WTC11 (cell line): Measurements from ENCODE around the gene R3HDM4. TPM values are rescaled to one million over a fixed set of nuclear protein-coding genes. Genes with fewer than 3 reads are reported as not detected.
"Not testable (repeated sequence)": the region's sequence is repeated elsewhere in the genome, so short reads cannot be mapped to it uniquely, and the experiment has no call there.

Experiments used
- ATAC-seq: fragments of 200-7000 bp; cut with Tn5 transposase; 2 replicates; pipeline ENCODE4 v1.10.0; 2021; ENCODE audit warnings: mild to moderate bottlenecking, moderate library complexity
- CTCF ChIA-PET: fragments of 300-600 bp; sonication (Branson Sonifier 250); formaldehyde crosslinking; loops from one replicate; lab custom pipeline; 2021; ENCODE audit warnings: antibody characterized with exemption; lab: Charles Lee
- POLR2A ChIA-PET: fragments of 350-600 bp; sonication (Branson Sonifier 250); formaldehyde crosslinking; loops from one replicate; lab custom pipeline; 2021; ENCODE audit warnings: antibody characterized with exemption; lab: Charles Lee
- DNase-seq: peaks from one replicate; pipeline ENCODE4 v3.0.0; 2021; ENCODE audit warnings: low spot score
- H3K27ac Mint-ChIP-seq: 2 replicates; pipeline ENCODE4 v1.8.0; 2021; ENCODE audit warnings: mixed read lengths
- H3K27me3 Mint-ChIP-seq: 2 replicates; pipeline ENCODE4 v1.8.0; 2021; ENCODE audit warnings: low read depth, mild to moderate bottlenecking, moderate library complexity, mixed read lengths
- H3K36me3 Mint-ChIP-seq: 2 replicates; pipeline ENCODE4 v1.8.0; 2021; ENCODE audit warnings: mixed read lengths
- H3K4me1 Mint-ChIP-seq: 2 replicates; pipeline ENCODE4 v1.8.0; 2022; ENCODE audit warnings: mixed read lengths
- H3K4me3 Mint-ChIP-seq: 2 replicates; pipeline ENCODE4 v1.8.0; 2021; ENCODE audit warnings: mild to moderate bottlenecking, moderate library complexity, mixed read lengths
- H3K9me3 Mint-ChIP-seq: 2 replicates; pipeline ENCODE4 v1.8.0; 2021; ENCODE audit warnings: mixed read lengths
- ATF1 ChIP-seq: sonication (generic); formaldehyde crosslinking; IDR thresholded peaks from 2 replicates; pipeline ENCODE4 v1.8.1; 2023; ENCODE audit warnings: mild to moderate bottlenecking, moderate library complexity, missing genetic modification reagents
- ATF3 ChIP-seq: sonication (generic); formaldehyde crosslinking; conservative IDR thresholded peaks from 2 replicates; pipeline ENCODE4 v1.8.1; 2022; ENCODE audit warnings: mild to moderate bottlenecking, missing genetic modification reagents
- ELF4 ChIP-seq: sonication (generic); formaldehyde crosslinking; IDR thresholded peaks from 2 replicates; pipeline ENCODE4 v1.8.1; 2022; ENCODE audit warnings: low read depth, mild to moderate bottlenecking, moderate library complexity, missing genetic modification reagents
- ESRRA ChIP-seq: sonication (generic); formaldehyde crosslinking; IDR thresholded peaks from 2 replicates; pipeline ENCODE4 v1.8.1; 2022; ENCODE audit warnings: mild to moderate bottlenecking, missing genetic modification reagents, borderline replicate concordance
- FOXP1 ChIP-seq: sonication (generic); formaldehyde crosslinking; IDR thresholded peaks from 2 replicates; pipeline ENCODE4 v1.8.0; 2022; ENCODE audit warnings: missing genetic modification reagents, mild to moderate bottlenecking, moderate library complexity, borderline replicate concordance
- HMGA2 ChIP-seq: fragments of 250-450 bp; sonication (Bioruptor Pico); IDR thresholded peaks from 2 replicates; pipeline ENCODE4 v1.4.0; 2021; ENCODE audit warnings: mild to moderate bottlenecking, moderate library complexity
- IRF2 ChIP-seq: sonication (generic); formaldehyde crosslinking; IDR thresholded peaks from 2 replicates; pipeline ENCODE4 v1.8.0; 2022; ENCODE audit warnings: low read depth, missing genetic modification reagents, borderline replicate concordance
- JAZF1 ChIP-seq: fragments of 250-450 bp; sonication (Bioruptor Pico); IDR thresholded peaks from 2 replicates; pipeline ENCODE4 v1.9.0; 2021; ENCODE audit warnings: moderate library complexity, mild to moderate bottlenecking, inconsistent platforms
- MXD4 ChIP-seq: fragments of 250-450 bp; sonication (Bioruptor Pico); IDR thresholded peaks from 2 replicates; pipeline ENCODE4 v1.8.0; 2021; ENCODE audit warnings: mild to moderate bottlenecking, moderate library complexity, borderline replicate concordance
- NFE2L1 ChIP-seq: sonication (generic); formaldehyde crosslinking; IDR thresholded peaks from 2 replicates; pipeline ENCODE4 v1.8.1; 2023; ENCODE audit warnings: missing genetic modification reagents
- NR1H2 ChIP-seq: sonication (generic); formaldehyde crosslinking; IDR thresholded peaks from 2 replicates; pipeline ENCODE4 v1.9.0; 2021; ENCODE audit warnings: mild to moderate bottlenecking, moderate library complexity, missing genetic modification reagents
- NR3C1 ChIP-seq: sonication (generic); formaldehyde crosslinking; conservative IDR thresholded peaks from 2 replicates; pipeline ENCODE4 v1.8.1; 2023; ENCODE audit warnings: low read depth, mild to moderate bottlenecking, missing genetic modification reagents
- SMAD4 ChIP-seq: sonication (generic); formaldehyde crosslinking; IDR thresholded peaks from 2 replicates; pipeline ENCODE4 v1.8.0; 2022; ENCODE audit warnings: mild to moderate bottlenecking, missing genetic modification reagents
- USF1 ChIP-seq: sonication (generic); formaldehyde crosslinking; IDR thresholded peaks from 2 replicates; pipeline ENCODE4 v1.8.0; 2022; ENCODE audit warnings: mild to moderate bottlenecking, missing genetic modification reagents
- ZMAT4 ChIP-seq: fragments of 250-450 bp; sonication (Bioruptor Pico); IDR thresholded peaks from 2 replicates; pipeline ENCODE4 v1.9.0; 2021; ENCODE audit warnings: mild to moderate bottlenecking
- ZNF138 ChIP-seq: sonication (generic); formaldehyde crosslinking; conservative IDR thresholded peaks from 2 replicates; pipeline ENCODE4 v1.8.1; 2022; ENCODE audit warnings: mild to moderate bottlenecking, moderate library complexity, missing genetic modification reagents
- ZNF416 ChIP-seq: fragments of 250-450 bp; sonication (Bioruptor Pico); IDR thresholded peaks from 2 replicates; pipeline ENCODE4 v1.9.0; 2021; ENCODE audit warnings: mild to moderate bottlenecking, inconsistent platforms
- ZNF423 ChIP-seq: fragments of 250-450 bp; sonication (Bioruptor Pico); IDR thresholded peaks from 2 replicates; pipeline ENCODE4 v2.1.2; 2022; ENCODE audit warnings: mild to moderate bottlenecking, moderate library complexity
- total RNA-seq: library from RNA; stranded (reverse); gene quantifications from 3 replicates; pipeline ENCODE4 v1.2.3, GENCODE V29; 2021
- TF ChIP-seq, protein P1 (sequence below): sonication (generic); formaldehyde crosslinking; IDR thresholded peaks from 2 replicates; pipeline ENCODE4 v1.8.1; 2023; ENCODE audit warnings: mild to moderate bottlenecking, missing genetic modification reagents, moderate library complexity
- TF ChIP-seq, protein P2 (sequence below): fragments of 250-450 bp; sonication (Bioruptor Pico); IDR thresholded peaks from 2 replicates; pipeline ENCODE4 v1.9.0; 2021; ENCODE audit warnings: mild to moderate bottlenecking
- TF ChIP-seq, protein P3 (sequence below): sonication (generic); formaldehyde crosslinking; IDR thresholded peaks from 2 replicates; pipeline ENCODE4 v1.8.0; 2022; ENCODE audit warnings: mild to moderate bottlenecking, missing genetic modification reagents

Gene R3HDM4
- total RNA-seq, 1 experiment from 2014 or later = 99.5 TPM

GRCh38 chr19:881385-882071 is 31.5 kb downstream of the R3HDM4 start:
- ChIA-PET CTCF (no interaction called here), POLR2A (no interaction called here)
- Mint-ChIP-seq H3K9me3 (no peaks in the 10 kb centered on the region), H3K4me3 (no peak overlapping the region), H3K4me1 (no peaks in the 10 kb centered on the region), H3K27me3 (no peaks in the 10 kb centered on the region), H3K36me3 (peaks cover 18% of the 10 kb centered on the region), H3K27ac (no peak overlapping the region)
- ATAC-seq (no peak), DNase-seq (no peak)
- TF ChIP-seq, protein P1, sequence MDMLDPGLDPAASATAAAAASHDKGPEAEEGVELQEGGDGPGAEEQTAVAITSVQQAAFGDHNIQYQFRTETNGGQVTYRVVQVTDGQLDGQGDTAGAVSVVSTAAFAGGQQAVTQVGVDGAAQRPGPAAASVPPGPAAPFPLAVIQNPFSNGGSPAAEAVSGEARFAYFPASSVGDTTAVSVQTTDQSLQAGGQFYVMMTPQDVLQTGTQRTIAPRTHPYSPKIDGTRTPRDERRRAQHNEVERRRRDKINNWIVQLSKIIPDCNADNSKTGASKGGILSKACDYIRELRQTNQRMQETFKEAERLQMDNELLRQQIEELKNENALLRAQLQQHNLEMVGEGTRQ (CRISPR knock-in tag) = peak; percentile 59; the same call in 1 of the 2 replicates
- no peak for TF ChIP-seq MXD4 (CRISPR knock-in tag)
- TF ChIP-seq FOXP1 (CRISPR knock-in tag) = no peak

DNA sequence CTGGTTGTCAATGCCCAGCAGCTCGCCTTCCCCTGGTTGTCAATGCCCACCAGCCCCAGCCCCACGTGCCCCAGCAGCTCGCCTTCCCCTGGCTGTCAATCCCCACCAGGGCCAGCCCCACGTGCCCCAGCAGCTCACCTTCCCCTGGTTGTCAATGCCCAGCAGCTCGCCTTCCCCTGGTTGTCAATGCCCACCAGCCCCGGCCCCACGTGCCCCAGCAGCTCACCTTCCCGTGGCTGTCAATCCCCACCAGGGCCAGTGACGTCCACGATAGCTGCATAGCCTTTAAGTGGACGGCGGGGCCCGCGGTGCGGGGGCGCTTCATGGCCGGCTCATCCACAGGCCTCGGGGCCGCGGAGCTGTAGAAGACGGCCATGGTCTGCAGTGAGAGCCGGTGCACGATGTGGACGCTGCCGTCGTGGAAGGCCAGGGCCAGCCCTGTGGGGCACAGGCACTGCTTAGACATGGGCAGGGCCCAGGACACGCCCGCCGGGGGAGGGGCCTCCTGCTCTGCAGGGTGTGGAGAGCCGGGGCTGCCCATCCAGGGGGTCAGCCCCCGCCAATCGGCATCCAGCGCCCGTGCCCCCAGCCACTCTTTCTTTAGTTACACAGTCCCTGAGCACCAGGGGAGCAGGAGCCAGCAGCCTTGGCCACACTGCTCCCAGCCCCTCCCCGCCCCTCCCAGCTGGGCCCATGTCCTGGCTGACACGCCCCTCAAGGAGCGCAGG is 33.1 kb downstream of the R3HDM4 start:
- Mint-ChIP-seq H3K4me1 (no peaks in the 10 kb centered on the region), H3K4me3 (no peak overlapping the region), H3K36me3 (peaks cover 25% of the 10 kb centered on the region), H3K9me3 (no peaks in the 10 kb centered on the region), H3K27me3 (no peaks in the 10 kb centered on the region), H3K27ac (no peak overlapping the region)
- CTCF ChIA-PET = no interaction called here
- DNase-seq (no peak), ATAC-seq (no peak)
- TF ChIP-seq SMAD4 (CRISPR knock-in tag) (no peak), USF1 (CRISPR knock-in tag) (no peak), HMGA2 (CRISPR knock-in tag) (no peak), NR3C1 (CRISPR knock-in tag) (no peak), ESRRA (CRISPR knock-in tag) (no peak), FOXP1 (CRISPR knock-in tag) (no peak), ZNF416 (CRISPR knock-in tag) (no peak), JAZF1 (CRISPR knock-in tag) (no peak), ZMAT4 (CRISPR knock-in tag) (no peak), ZNF138 (no peak), ATF3 (no peak), NR1H2 (no peak), ATF1 (no peak), IRF2 (CRISPR knock-in tag) (no peak), ZNF423 (no peak), NFE2L1 (CRISPR knock-in tag) (no peak), ELF4 (CRISPR knock-in tag) (no peak)
- TF ChIP-seq, protein P2, sequence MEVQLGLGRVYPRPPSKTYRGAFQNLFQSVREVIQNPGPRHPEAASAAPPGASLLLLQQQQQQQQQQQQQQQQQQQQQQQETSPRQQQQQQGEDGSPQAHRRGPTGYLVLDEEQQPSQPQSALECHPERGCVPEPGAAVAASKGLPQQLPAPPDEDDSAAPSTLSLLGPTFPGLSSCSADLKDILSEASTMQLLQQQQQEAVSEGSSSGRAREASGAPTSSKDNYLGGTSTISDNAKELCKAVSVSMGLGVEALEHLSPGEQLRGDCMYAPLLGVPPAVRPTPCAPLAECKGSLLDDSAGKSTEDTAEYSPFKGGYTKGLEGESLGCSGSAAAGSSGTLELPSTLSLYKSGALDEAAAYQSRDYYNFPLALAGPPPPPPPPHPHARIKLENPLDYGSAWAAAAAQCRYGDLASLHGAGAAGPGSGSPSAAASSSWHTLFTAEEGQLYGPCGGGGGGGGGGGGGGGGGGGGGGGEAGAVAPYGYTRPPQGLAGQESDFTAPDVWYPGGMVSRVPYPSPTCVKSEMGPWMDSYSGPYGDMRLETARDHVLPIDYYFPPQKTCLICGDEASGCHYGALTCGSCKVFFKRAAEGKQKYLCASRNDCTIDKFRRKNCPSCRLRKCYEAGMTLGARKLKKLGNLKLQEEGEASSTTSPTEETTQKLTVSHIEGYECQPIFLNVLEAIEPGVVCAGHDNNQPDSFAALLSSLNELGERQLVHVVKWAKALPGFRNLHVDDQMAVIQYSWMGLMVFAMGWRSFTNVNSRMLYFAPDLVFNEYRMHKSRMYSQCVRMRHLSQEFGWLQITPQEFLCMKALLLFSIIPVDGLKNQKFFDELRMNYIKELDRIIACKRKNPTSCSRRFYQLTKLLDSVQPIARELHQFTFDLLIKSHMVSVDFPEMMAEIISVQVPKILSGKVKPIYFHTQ = no peak
- TF ChIP-seq, protein P3, sequence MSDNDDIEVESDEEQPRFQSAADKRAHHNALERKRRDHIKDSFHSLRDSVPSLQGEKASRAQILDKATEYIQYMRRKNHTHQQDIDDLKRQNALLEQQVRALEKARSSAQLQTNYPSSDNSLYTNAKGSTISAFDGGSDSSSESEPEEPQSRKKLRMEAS (CRISPR knock-in tag) = no peak
- POLR2A ChIA-PET = no interaction called here

DNA sequence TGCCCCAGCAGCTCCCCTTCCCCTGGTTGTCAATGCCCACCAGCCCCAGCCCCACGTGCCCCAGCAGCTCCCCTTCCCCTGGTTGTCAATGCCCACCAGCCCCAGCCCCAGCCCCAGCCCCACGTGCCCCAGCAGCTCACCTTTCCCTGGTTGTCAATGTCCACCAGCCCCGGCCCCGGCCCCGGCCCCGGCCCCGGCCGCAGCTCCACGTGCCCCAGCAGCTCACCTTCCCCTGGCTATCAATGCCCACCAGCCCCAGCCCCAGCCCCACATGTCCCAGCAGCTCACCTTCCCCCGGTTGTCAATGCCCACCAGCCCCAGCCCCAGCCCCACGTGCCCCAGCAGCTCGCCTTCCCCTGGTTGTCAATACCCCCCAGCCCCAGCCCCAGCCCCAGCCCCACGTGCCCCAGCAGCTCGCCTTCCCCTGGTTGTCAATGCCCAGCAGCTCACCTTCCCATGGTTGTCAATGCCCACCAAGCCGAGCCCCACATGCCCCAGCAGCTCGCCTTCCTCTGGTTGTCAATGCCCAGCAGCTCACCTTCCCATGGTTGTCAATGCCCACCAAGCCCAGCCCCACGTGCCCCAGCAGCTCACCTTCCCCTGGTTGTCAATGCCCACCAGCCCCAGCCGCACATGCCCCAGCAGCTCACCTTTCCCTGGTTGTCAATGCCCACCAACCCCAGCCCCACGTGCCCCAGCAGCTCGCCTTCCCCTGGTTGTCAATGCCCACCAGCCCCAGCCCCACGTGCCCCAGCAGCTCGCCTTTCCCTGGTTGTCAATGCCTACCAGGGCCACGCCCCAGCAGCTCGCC is 34.1 kb downstream of the R3HDM4 start:
- ATAC-seq, H3K4me1 Mint-ChIP-seq, POLR2A ChIA-PET, H3K4me3 Mint-ChIP-seq, DNase-seq, H3K9me3 Mint-ChIP-seq, H3K27me3 Mint-ChIP-seq, H3K27ac Mint-ChIP-seq: not testable (repeated sequence)
- H3K36me3 Mint-ChIP-seq = peaks cover 25% of the 10 kb centered on the region
- CTCF ChIA-PET = interaction anchor here (0.7 to 2.5 kb wide), 2 partner anchors 18 to 43 kb away, joined by 3 to 7 read pairs; no protein-coding TSS in a partner anchor

DNA sequence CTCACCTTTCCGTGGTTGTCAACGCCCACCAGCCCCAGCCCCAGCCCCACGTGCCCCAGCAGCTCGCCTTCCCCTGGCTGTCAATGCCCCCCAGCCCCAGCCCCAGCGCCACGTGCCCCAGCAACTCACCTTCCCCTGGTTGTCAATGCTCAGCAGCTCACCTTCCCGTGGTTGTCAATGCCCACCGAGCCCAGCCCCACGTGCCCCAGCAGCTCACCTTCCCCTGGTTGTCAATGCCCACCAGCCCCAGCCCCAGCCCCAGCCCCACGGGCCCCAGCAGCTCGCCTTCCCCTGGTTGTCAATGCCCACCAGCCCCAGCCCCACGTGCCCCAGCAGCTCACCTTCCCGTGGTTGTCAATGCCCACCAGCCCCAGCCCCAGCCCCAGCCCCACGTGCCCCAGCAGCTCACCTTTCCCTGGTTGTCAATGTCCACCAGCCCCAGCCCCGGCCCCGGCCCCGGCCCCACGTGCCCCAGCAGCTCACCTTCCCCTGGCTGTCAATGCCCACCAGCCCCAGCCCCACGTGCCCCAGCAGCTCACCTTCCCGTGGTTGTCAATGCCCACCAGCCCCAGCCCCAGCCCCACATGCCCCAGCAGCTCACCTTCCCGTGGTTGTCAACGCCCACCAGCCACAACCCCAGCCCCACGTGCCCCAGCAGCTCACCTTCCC is 34.9 kb downstream of the R3HDM4 start:
- CTCF ChIA-PET = interaction anchor here (0.7 to 2.5 kb wide), 2 partner anchors 19 to 43 kb away, joined by 3 to 7 read pairs; no protein-coding TSS in a partner anchor
- DNase-seq, POLR2A ChIA-PET, H3K4me1 Mint-ChIP-seq, ATAC-seq, H3K4me3 Mint-ChIP-seq, H3K9me3 Mint-ChIP-seq, H3K27ac Mint-ChIP-seq, H3K27me3 Mint-ChIP-seq: not testable (repeated sequence)
- peaks cover 25% of the 10 kb centered on the region for H3K36me3 Mint-ChIP-seq
